Fibroblast of the aortic adventitia (primary cell): ENCODE measurements around the gene COLEC12. TPM values are rescaled to one million over a fixed set of nuclear protein-coding genes. Genes with fewer than 3 reads are reported as not detected.

ENCODE experiments used
- DNase-seq: peaks from one replicate; pipeline ENCODE4 v3.0.0-alpha.2; 2010; ENCODE audit warnings: low read depth
- H3K4me3 ChIP-seq: 2 replicates; pipeline ENCODE4 v1.5.1; 2011; ENCODE audit warnings: low read depth, mild to moderate bottlenecking, control low read depth, low read length, moderate library complexity
- total RNA-seq: library from RNA; depleted of rRNA; stranded (reverse); fragments of >200 nt; gene quantifications from 2 replicates; pipeline ENCODE4 v1.2.3, GENCODE V29; 2012; ENCODE audit warnings: low replicate concordance
- TF ChIP-seq, protein P1 (sequence below): IDR thresholded peaks from 2 replicates; pipeline ENCODE4 v1.5.1; 2011; ENCODE audit warnings: mild to moderate bottlenecking, low read length, control low read depth, inconsistent platforms; ENCODE audit not compliant: insufficient read depth

The COLEC12 gene
- total RNA-seq, 1 donor = 109 TPM

GRCh38 chr18:433960-434359 is 66.5 kb downstream of the COLEC12 start:
- DNase-seq = peak; percentile 57
- no peak overlapping the region for H3K4me3 ChIP-seq
- TF ChIP-seq, protein P1, sequence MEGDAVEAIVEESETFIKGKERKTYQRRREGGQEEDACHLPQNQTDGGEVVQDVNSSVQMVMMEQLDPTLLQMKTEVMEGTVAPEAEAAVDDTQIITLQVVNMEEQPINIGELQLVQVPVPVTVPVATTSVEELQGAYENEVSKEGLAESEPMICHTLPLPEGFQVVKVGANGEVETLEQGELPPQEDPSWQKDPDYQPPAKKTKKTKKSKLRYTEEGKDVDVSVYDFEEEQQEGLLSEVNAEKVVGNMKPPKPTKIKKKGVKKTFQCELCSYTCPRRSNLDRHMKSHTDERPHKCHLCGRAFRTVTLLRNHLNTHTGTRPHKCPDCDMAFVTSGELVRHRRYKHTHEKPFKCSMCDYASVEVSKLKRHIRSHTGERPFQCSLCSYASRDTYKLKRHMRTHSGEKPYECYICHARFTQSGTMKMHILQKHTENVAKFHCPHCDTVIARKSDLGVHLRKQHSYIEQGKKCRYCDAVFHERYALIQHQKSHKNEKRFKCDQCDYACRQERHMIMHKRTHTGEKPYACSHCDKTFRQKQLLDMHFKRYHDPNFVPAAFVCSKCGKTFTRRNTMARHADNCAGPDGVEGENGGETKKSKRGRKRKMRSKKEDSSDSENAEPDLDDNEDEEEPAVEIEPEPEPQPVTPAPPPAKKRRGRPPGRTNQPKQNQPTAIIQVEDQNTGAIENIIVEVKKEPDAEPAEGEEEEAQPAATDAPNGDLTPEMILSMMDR = no peak

GRCh38 chr18:433298-433697 is 67.2 kb downstream of the COLEC12 start:
- DNase-seq = peak; percentile 83
- H3K4me3 ChIP-seq = no peak overlapping the region
- TF ChIP-seq, protein P1 = no peak

DNA sequence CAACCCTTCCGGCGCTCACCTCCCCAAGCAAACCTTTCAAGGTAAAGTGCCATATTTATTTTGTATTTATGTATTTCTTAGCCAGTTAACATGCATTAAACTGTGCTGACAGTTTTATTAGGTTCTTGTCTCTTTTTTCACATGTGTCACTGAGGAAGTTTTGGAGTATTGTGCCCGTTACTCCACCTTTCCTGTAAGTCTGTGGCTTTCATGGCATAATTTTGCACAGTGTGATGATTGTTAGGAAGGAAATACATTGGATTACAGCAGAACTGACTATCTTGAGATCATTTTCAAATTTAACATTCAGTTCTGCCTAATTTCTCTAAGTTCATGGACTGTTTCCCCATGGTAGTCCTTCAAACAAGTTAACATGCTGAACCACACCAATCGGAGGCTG is 67.7 kb downstream of the COLEC12 start:
- H3K4me3 ChIP-seq = no peak overlapping the region
- no peak for DNase-seq
- TF ChIP-seq, protein P1 = no peak

DNA sequence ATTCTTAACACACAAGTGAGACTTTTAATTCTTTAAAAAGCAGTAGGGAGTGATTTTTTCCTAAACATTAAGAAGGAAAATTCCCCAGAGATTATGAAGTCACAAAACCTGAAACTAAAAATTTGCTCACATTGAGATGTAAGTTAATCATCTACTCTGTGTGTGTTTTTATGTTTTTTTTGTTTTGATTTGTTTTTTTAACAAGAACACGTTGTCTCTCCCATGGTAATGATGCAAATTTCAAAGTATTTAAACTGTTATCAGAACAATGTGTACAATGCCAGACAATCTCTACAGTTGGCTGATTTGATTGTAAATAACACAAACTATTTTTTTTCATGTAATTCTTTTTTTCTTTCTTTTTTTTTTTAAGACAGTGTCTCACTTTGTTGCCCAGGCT is 71.5 kb downstream of the COLEC12 start:
- TF ChIP-seq, protein P1 = no peak
- no peak overlapping the region for H3K4me3 ChIP-seq
- DNase-seq = no peak

DNA sequence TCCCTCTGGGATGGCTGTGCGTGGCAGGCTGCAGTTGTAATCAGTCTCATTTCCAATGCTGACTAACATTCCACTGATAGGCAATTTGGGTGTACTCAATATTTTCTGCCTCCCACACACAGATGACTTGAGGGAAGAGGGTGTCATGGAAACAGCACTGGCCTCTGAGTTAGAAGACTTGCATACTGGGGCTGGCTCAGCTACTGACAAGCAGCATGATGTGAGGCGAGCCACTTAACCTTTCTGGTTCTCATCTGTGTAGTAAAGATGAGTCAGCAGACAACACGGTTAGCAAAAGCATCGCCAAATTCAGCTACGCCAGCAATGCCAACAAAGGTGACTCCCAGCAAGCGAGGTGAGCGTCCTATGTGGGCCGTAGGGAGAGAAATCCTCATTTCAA is 73.5 kb downstream of the COLEC12 start:
- H3K4me3 ChIP-seq = no peak overlapping the region
- TF ChIP-seq, protein P1 = no peak
- DNase-seq = peak; percentile 92

- no peak overlapping the region for H3K4me3 ChIP-seq
- no peak for DNase-seq
- TF ChIP-seq, protein P1 = no peak
Observed at GRCh38 chr18:425106-425745, 75.3 kb downstream of the COLEC12 start.

GRCh38 chr18:424668-425067 is 75.8 kb downstream of the COLEC12 start:
- TF ChIP-seq, protein P1 = no peak
- no peak for DNase-seq
- H3K4me3 ChIP-seq = no peak overlapping the region
